HG03064 (cell line): ENCODE measurements around the gene CEP112.

Experiments used
- ATAC-seq: cut with Tn5 transposase; IDR thresholded peaks from one replicate; pipeline ENCODE4 v1.9.1; 2021; ENCODE audit warnings: low read depth; ENCODE audit not compliant: unreplicated experiment

CEP112 gene

GRCh38 chr17:66000216-66000615 is 191.7 kb downstream of the CEP112 start:
- ATAC-seq, result no peak

GRCh38 chr17:65998675-65999074 is 193.3 kb downstream of the CEP112 start:
- ATAC-seq, result no peak

DNA sequence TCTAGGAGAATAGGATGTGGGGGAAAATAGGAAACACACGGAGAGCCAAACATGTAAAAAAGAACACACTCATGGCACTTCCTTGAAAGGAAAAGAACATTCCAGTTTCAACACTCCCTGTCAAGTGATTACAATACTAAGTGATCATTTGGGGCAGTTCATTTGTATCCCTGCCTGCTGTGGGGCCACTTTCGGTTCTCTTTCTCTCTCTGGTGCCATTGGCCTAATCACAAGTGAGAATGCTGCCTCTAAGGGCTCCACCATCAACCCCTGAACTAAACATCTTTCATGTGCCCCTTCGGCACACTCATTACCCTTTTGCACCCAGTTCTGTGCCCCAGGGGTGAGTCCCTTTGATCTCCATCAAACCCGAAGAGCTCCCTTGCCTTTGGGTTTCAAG is 197.3 kb downstream of the CEP112 start:
- no peak for ATAC-seq

GRCh38 chr17:65994114-65994513 is 197.8 kb downstream of the CEP112 start:
- no peak for ATAC-seq

DNA sequence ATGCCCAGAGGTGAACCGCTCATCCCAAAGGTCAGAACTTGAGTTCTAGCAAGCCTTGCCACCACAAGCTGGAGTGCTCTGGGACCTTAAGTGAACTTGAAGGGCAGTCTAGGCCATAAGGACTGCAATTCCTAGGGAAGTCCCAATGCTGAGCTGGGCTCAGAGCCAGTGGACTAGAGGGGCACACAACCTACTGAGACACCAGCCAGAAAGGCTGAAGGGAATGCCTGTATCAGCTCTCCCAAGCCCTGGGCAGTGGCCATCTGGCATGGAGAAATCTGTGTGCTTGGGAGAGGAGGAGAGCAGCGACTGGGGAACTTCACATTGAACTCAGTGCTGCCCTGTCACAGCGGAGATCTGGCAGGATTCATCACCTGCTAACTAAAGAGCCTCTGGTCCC is 201.3 kb downstream of the CEP112 start:
- no peak for ATAC-seq

GRCh38 chr17:65988451-65988850 is 203.5 kb downstream of the CEP112 start:
- ATAC-seq, result no peak

DNA sequence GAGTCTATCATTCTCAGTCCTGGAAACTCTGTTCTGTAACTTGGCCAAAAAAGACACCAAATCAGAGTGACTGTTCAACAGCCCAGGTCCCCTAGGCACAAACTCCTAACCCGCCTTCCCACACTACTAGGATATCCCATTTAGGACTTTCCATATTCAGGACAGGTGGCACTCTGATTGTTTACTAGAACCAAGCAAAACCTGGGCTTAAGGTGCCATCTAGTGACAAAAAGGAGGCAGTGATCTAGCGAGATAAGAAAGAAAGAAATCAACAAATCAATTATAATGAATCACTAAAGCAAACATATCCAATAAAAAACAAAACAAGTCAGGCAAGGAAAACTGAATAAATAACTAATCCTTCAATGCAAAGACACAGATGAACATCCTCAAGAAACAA is 203.9 kb downstream of the CEP112 start:
- ATAC-seq, result no peak

- ATAC-seq, result no peak
These were observed 206.4 kb downstream of the CEP112 start for GRCh38 chr17:65985571-65985970.

DNA sequence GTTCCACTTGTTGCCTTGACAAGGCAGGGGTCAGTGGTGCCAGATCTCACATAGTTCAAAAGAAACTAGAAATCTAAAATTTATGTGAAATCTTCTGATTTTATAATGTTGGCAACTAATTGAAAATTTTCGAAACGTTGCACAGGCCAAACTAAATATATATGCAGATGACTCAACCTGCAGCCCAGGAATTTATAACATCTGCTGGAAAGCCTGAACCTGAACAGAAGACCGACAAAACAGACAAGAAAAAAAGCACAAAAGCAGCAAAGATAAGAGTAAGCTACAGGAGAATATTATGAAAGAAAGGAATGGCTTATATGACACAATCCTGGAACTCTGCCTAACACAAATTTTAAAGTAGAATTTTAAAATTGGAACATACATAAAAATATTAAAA is 207.6 kb downstream of the CEP112 start:
- no peak for ATAC-seq

GRCh38 chr17:65978871-65979270 is 213.1 kb downstream of the CEP112 start:
- no peak for ATAC-seq

GRCh38 chr17:65977041-65977440 is 214.9 kb downstream of the CEP112 start:
- no peak for ATAC-seq

DNA sequence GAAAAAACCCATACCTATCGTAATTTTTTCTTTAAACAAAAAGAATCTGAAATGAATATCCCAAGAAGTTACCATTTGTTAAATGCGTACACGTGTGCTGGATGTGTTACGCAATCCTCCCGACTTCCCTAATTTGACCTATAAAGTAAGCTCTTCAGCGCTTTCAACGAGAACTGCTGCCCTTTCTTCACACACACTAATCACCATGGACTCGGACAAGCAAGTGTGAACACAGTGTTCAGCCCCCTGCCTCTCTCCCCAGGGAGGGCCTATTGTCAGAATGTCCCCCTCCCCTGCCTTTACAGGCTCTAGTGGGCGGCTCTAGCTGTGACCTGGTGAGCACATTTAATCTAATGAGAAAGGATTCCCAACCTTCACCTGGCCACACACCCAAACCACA is 216.1 kb downstream of the CEP112 start:
- no peak for ATAC-seq

- no peak for ATAC-seq
These were observed 218.7 kb downstream of the CEP112 start for GRCh38 chr17:65973237-65973636.

DNA sequence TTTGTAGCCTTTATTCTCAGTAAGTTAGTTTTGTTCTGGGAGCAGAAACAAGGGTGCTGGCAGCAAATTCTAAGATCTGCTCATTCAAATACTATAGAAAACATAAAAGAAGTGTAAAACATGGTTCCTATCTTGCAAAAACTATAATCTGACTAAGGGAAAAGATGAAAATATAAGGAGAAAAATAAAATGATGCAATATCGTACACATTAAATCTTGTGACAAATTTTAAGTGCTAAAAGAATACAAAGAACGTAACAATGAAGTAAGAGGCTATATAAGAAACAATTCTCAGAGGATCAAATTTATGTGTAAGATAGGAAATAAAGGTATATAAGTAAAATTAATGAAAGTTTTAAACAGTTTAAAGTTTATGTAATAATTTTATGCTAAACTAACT is 224.6 kb downstream of the CEP112 start:
- no peak for ATAC-seq

DNA sequence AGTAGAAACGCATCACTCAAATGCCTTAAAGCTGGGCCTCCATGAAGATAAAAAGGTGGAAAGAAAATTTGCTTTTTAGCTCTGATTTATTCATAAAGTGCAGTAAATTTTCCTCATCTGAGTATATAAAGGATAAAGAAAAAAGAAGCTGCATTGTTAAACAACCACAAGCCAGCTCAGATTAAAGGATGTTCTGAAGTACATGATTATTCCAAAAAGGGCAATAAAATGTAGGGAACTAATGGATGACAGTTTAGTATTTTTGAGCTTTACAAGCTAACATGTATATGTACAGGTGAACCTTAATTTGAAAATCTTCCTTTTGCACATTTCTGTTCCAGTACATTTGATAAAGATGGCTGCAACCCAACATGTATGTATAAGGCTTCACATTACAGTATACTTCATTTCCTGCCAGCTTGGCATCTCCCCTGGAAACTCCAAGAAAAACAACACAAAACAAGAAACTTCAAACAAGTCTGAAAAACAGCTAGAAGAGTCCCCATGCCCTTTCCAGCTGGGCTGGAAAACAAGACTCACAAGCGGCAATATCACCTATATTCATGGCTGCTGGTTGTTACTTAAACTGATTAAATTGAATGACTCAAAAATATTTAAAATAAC is 225.7 kb downstream of the CEP112 start:
- ATAC-seq, result no peak

GRCh38 chr17:65963179-65963578 is 228.8 kb downstream of the CEP112 start:
- ATAC-seq, result no peak

DNA sequence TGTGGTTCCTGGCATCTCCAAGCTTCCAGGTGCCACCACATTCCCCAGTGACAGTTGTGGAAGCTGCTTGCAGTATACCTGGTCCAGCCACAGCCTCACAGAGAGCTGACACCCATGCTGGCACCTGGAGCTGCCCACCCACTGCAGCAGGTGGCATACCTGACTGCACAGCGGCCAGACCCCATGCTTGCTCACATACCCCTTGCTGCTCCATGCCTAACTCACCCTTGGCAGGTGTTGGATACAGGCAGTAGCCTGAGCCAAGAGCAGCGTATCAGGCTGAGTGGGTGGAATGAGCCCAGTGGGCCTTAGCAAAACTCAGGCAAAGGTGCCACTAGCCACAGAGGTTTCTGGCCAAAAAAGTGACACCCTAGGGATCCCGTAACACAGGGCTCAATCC is 232.3 kb downstream of the CEP112 start:
- no peak for ATAC-seq

DNA sequence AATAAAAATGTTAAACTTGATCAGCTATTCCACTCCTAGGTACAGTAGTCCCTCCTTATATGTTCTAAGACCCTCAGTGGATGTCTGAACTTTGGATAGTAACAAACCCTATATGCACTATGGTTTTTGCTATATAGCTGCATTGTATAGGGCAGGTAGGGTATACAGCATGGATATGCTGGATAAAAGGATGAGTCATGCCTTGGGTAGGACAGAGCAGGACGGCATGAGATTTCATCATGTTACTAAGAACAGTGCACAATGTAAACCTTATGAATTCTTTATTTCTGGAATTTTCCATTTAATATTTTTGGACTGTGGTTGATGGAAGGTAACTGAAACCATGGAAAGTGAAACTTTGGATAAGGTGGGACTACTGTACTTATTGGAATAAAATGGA is 235.1 kb downstream of the CEP112 start:
- ATAC-seq, result no peak

GRCh38 chr17:65954148-65954449 is 237.8 kb downstream of the CEP112 start:
- no peak for ATAC-seq

GRCh38 chr17:65953316-65954147 is 238.4 kb downstream of the CEP112 start:
- no peak for ATAC-seq

DNA sequence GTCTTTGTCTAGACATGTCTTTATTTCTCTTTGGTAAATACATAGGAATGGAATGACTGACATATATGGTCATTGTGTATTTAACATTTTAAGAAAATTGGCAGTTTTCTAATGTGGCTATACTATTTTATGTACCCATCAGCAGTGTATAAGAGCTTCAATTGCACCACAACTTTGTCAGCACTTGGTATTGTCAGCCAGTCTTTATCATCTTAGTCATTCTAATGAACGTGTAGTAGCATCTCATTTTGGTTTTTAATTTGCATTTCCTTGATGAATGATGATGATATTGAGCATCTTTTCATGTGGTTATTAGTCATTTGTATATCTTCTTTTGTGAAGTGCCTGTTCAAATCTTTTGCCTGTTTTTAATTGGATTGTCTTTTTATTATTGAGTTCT is 239.3 kb downstream of the CEP112 start:
- no peak for ATAC-seq

GRCh38 chr17:65952015-65952414 is 239.9 kb downstream of the CEP112 start:
- ATAC-seq, result no peak
